ENCODE results near the gene WFDC8. TPM values are rescaled to one million over a fixed set of nuclear protein-coding genes. Genes with fewer than 3 reads are reported as not detected.

The WFDC8 gene
- total and polyA plus RNA-seq, 2 of the 13 experiments (the other 11 are each of a cell fraction or from before 2014, with no cell fraction given) = not detected

- no peak for TF ChIP-seq NFAT5 (CRISPR knock-in tag; IDR thresholded peaks at IDR 0.05)
- no peak for TF ChIP-seq SRSF9 (IDR thresholded peaks at IDR 0.05; ENCODE audit: borderline replicate concordance, insufficient read depth, low read depth, low read length, poor library complexity, severe bottlenecking)
- TF ChIP-seq SPEN (CRISPR knock-in tag; IDR thresholded peaks at IDR 0.05; ENCODE audit: low read depth) = no peak
- TF ChIP-seq, protein P1, sequence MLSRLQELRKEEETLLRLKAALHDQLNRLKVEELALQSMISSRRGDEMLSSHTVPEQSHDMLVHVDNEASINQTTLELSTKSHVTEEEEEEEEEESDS (CRISPR knock-in tag; IDR thresholded peaks at IDR 0.05; ENCODE audit: borderline replicate concordance) = no peak
- no peak for TF ChIP-seq SALL2 (CRISPR knock-in tag; IDR thresholded peaks at IDR 0.05)
- TF ChIP-seq ZNF672 (CRISPR knock-in tag; IDR thresholded peaks at IDR 0.05) = no peak
- TF ChIP-seq ZNF660 (CRISPR knock-in tag; IDR thresholded peaks at IDR 0.05; ENCODE audit: borderline replicate concordance, low read depth) = no peak
- TF ChIP-seq KAT8 (CRISPR knock-in tag; IDR thresholded peaks at IDR 0.05) = no peak
- no peak for TF ChIP-seq ZNF546 (CRISPR knock-in tag; conservative IDR thresholded peaks at IDR 0.05)
- TF ChIP-seq, protein P2, sequence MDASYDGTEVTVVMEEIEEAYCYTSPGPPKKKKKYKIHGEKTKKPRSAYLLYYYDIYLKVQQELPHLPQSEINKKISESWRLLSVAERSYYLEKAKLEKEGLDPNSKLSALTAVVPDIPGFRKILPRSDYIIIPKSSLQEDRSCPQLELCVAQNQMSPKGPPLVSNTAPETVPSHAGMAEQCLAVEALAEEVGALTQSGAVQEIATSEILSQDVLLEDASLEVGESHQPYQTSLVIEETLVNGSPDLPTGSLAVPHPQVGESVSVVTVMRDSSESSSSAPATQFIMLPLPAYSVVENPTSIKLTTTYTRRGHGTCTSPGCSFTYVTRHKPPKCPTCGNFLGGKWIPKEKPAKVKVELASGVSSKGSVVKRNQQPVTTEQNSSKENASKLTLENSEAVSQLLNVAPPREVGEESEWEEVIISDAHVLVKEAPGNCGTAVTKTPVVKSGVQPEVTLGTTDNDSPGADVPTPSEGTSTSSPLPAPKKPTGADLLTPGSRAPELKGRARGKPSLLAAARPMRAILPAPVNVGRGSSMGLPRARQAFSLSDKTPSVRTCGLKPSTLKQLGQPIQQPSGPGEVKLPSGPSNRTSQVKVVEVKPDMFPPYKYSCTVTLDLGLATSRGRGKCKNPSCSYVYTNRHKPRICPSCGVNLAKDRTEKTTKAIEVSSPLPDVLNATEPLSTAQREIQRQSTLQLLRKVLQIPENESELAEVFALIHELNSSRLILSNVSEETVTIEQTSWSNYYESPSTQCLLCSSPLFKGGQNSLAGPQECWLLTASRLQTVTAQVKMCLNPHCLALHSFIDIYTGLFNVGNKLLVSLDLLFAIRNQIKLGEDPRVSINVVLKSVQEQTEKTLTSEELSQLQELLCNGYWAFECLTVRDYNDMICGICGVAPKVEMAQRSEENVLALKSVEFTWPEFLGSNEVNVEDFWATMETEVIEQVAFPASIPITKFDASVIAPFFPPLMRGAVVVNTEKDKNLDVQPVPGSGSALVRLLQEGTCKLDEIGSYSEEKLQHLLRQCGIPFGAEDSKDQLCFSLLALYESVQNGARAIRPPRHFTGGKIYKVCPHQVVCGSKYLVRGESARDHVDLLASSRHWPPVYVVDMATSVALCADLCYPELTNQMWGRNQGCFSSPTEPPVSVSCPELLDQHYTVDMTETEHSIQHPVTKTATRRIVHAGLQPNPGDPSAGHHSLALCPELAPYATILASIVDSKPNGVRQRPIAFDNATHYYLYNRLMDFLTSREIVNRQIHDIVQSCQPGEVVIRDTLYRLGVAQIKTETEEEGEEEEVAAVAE (CRISPR knock-in tag; IDR thresholded peaks at IDR 0.05; ENCODE audit: borderline replicate concordance) = no peak
- no peak for TF ChIP-seq SP140L (CRISPR knock-in tag; IDR thresholded peaks at IDR 0.05; ENCODE audit: borderline replicate concordance)
These were observed 38.5 kb upstream of the WFDC8 start (continued) for GRCh38 chr20:45617591-45617990.
